GM12878 (cell line): Measurements from ENCODE around the gene PRDM16. TPM values are rescaled to one million over a fixed set of nuclear protein-coding genes. Genes with fewer than 3 reads are reported as not detected.

Experiments used
- ATAC-seq: fragments of 200-7000 bp; cut with Tn5 transposase; 3 replicates; pipeline ENCODE4 v1.9.1; 2020; ENCODE audit warnings: mild to moderate bottlenecking, moderate library complexity
- BruUV-seq: library from RNA; stranded (reverse); fragments of 400-500 nt; replicated peaks from 2 replicates; lab custom pipeline; 2021; lab: Mats Ljungman, UMichigan
- CTCF ChIA-PET: fragments of 300-600 bp; sonication (Branson Sonifier 250); formaldehyde crosslinking; extraction: SDS; loops from one replicate; lab custom pipeline; 2021; ENCODE audit warnings: inconsistent platforms; lab: Yijun Ruan, JAX
- POLR2A ChIA-PET: fragments of 350-600 bp; formaldehyde crosslinking; extraction: SDS; loops from one replicate; lab custom pipeline; 2021; ENCODE audit warnings: inconsistent platforms; lab: Charles Lee
- RAD21 ChIA-PET: fragments of 300-600 bp; sonication (Branson Sonifier 250); formaldehyde crosslinking; loops from one replicate; lab custom pipeline; 2023; ENCODE audit warnings: antibody characterized with exemption; ENCODE audit not compliant: unreplicated experiment; lab: Charles Lee
- SMC1A ChIA-PET: fragments of 300-600 bp; sonication (Branson Sonifier 250); formaldehyde crosslinking; loops from one replicate; lab custom pipeline; 2023; ENCODE audit not compliant: unreplicated experiment, uncharacterized antibody; lab: Charles Lee
- DNase-seq: peaks from one replicate; pipeline ENCODE4 v3.0.0-alpha.2; 2011; ENCODE audit warnings: low read depth, low spot score
- FAIRE-seq: peaks from 3 replicates; lab custom pipeline; 2011; peaks lifted over from hg19 to GRCh38; lab: Jason Lieb, UNC
- H2AFZ ChIP-seq: 2 replicates; pipeline ENCODE4 v1.6.0; 2011; ENCODE audit warnings: low read depth, low read length, control low read depth; ENCODE audit not compliant: control insufficient read depth
- H3K27ac ChIP-seq: 2 replicates; pipeline ENCODE4 v1.5.1; 2011; ENCODE audit warnings: control low read depth; ENCODE audit not compliant: control insufficient read depth, insufficient read depth
- H3K27me3 ChIP-seq, 2 experiments: replicated peaks in 1 of 2; 2 replicates each; pipeline versions ENCODE4 v1.6.0 to v1.6.1; 2011; ENCODE audit warnings: low read length in 1 of 2; ENCODE audit not compliant: control insufficient read depth in 2 of 2, insufficient read depth in 2 of 2
- H3K36me3 ChIP-seq, 2 experiments: 2 replicates each; pipeline ENCODE4 v1.5.1; 2011; ENCODE audit warnings: low read length in 1 of 2; ENCODE audit not compliant: control insufficient read depth in 2 of 2, insufficient read depth in 2 of 2
- H3K4me1 ChIP-seq: 2 replicates; pipeline ENCODE4 v1.6.1; 2011; ENCODE audit warnings: mild to moderate bottlenecking, low read length, moderate library complexity, mixed read lengths; ENCODE audit not compliant: control insufficient read depth, insufficient read depth
- H3K4me2 ChIP-seq: 2 replicates; pipeline ENCODE4 v1.6.0; 2011; ENCODE audit warnings: control low read depth; ENCODE audit not compliant: control insufficient read depth, insufficient read depth
- H3K4me3 ChIP-seq: fragments of 200-600 bp; sonication (generic); 2 replicates; pipeline ENCODE4 v1.5.1; 2016
- H3K79me2 ChIP-seq: 2 replicates; pipeline ENCODE4 v1.6.0; 2011; ENCODE audit warnings: low read length; ENCODE audit not compliant: control insufficient read depth, insufficient read depth
- H3K9ac ChIP-seq: 2 replicates; pipeline ENCODE4 v1.8.0; 2011; ENCODE audit warnings: low read length, control low read depth, mixed read lengths; ENCODE audit not compliant: control insufficient read depth, insufficient read depth
- H3K9me3 ChIP-seq: replicated peaks from 3 replicates; pipeline ENCODE4 v1.5.1; 2011; ENCODE audit warnings: mild to moderate bottlenecking, low read length; ENCODE audit not compliant: control insufficient read depth, insufficient read depth
- H4K20me1 ChIP-seq: 2 replicates; pipeline ENCODE4 v1.6.0; 2011; ENCODE audit not compliant: control insufficient read depth, insufficient read depth
- CEBPB ChIP-seq, 2 experiments: fragments of 150-350 bp in 1 of 2; IDR thresholded peaks; 2 replicates each; pipeline ENCODE4 v1.6.1; 2012 to 2014; ENCODE audit warnings: low read depth in 2 of 2, low read length in 2 of 2, borderline replicate concordance in 1 of 2, inconsistent platforms in 1 of 2
- FOS ChIP-seq: IDR thresholded peaks from 3 replicates; pipeline ENCODE4 v1.6.1; 2011; ENCODE audit warnings: borderline replicate concordance; ENCODE audit not compliant: insufficient read length; ENCODE audit errors: extremely low read depth
- MTA3 ChIP-seq: IDR thresholded peaks from 2 replicates; pipeline ENCODE4 v1.6.1; 2012; ENCODE audit warnings: low read length, inconsistent platforms, borderline replicate concordance
- NFXL1 ChIP-seq: fragments of 450-650 bp; IDR thresholded peaks from 2 replicates; pipeline ENCODE4 v1.6.1; 2017; ENCODE audit warnings: antibody characterized with exemption, mild to moderate bottlenecking, borderline replicate concordance
- RAD51 ChIP-seq: fragments of 450-650 bp; IDR thresholded peaks from 2 replicates; pipeline ENCODE4 v1.6.1; 2016; ENCODE audit warnings: moderate library complexity, mild to moderate bottlenecking, inconsistent platforms
- RCOR1 ChIP-seq: conservative IDR thresholded peaks from 2 replicates; pipeline ENCODE4 v1.6.1; 2012; ENCODE audit warnings: low read depth, low read length, improper control_type of control experiment
- SMARCA5 ChIP-seq: fragments of 450-650 bp; IDR thresholded peaks from 2 replicates; pipeline ENCODE4 v1.6.1; 2017; ENCODE audit warnings: mild to moderate bottlenecking
- SREBF1 ChIP-seq: IDR thresholded peaks from 2 replicates; pipeline ENCODE4 v1.6.1; 2012; ENCODE audit warnings: mild to moderate bottlenecking, low read length
- SREBF2 ChIP-seq: IDR thresholded peaks from 2 replicates; pipeline ENCODE4 v1.6.1; 2012; ENCODE audit warnings: mild to moderate bottlenecking, low read length
- ZNF24 ChIP-seq: fragments of 450-650 bp; IDR thresholded peaks from 2 replicates; pipeline ENCODE4 v1.6.1; 2017; ENCODE audit warnings: antibody characterized with exemption, mild to moderate bottlenecking
- ZSCAN29 ChIP-seq: fragments of 450-650 bp; IDR thresholded peaks from 2 replicates; pipeline ENCODE4 v1.6.1; 2017; ENCODE audit warnings: mild to moderate bottlenecking, moderate library complexity
- WGBS: methylation state at CpG from one replicate; pipeline ENCODE4 v1.1.6; 2016; ENCODE audit warnings: low lambda C conversion rate; ENCODE audit not compliant: insufficient replicate concordance, insufficient coverage; ENCODE audit errors: missing lambda C conversion rate; 5-methylcytosine and 5-hydroxymethylcytosine counted together
- in situ Hi-C: fragments of 300-500 bp; cut with MboI; formaldehyde crosslinking; loops from 9 replicates; pipeline ENCODE4 v1.14.3; 2018; ENCODE audit warnings: mixed read lengths
- intact Hi-C: fragments of 100-400 bp; cut with micrococcal nuclease; formaldehyde crosslinking; loops from one replicate; pipeline ENCODE4 v1.14.2; 2022; ENCODE audit not compliant: unreplicated experiment
- polyA plus RNA-seq, 11 experiments: library from polyadenylated mRNA; depleted of rRNA in 4 of 11; unstranded in 6 of 11; stranded (reverse) in 5 of 11; fragments of >200 nt; fragmentation: Nextera tagmentation in 4 of 11; fragmentation: Illumina TruSeq in 1 of 11; extraction: Ambion mirVana in 4 of 11; extraction: Trizol in 1 of 11; gene quantifications; 1 replicate in 1 of 11; 2 replicates in 10 of 11; pipeline versions ENCODE4 v1.2.1 to v1.2.3, GENCODE V29; 2011 to 2016; ENCODE audit warnings: inconsistent platforms in 2 of 11, missing spikeins in 2 of 11, low read depth in 1 of 11
- total RNA-seq, 4 experiments: library from RNA; depleted of rRNA in 3 of 4; stranded (reverse); fragments of >200 nt in 3 of 4; fragmentation: Illumina TruSeq in 1 of 4; extraction: Trizol in 1 of 4; gene quantifications; 2 replicates each; pipeline versions ENCODE4 v1.2.1 to v1.2.3, GENCODE V29; 2013 to 2021
- TF ChIP-seq, protein P1 (sequence below): fragments of 150-350 bp; IDR thresholded peaks from 2 replicates; pipeline ENCODE4 v1.6.1; 2014; ENCODE audit warnings: mild to moderate bottlenecking, low read depth, low read length
- TF ChIP-seq, protein P2 (sequence below): fragments of 450-650 bp; IDR thresholded peaks from 2 replicates; pipeline ENCODE4 v1.6.1; 2017; ENCODE audit warnings: antibody characterized with exemption, mild to moderate bottlenecking, moderate library complexity

Gene PRDM16
- total and polyA plus RNA-seq, 10 of the 15 experiments (the other 5 are each of a cell fraction or from before 2014, with no cell fraction given), result 0.03 TPM; not detected in 9

DNA sequence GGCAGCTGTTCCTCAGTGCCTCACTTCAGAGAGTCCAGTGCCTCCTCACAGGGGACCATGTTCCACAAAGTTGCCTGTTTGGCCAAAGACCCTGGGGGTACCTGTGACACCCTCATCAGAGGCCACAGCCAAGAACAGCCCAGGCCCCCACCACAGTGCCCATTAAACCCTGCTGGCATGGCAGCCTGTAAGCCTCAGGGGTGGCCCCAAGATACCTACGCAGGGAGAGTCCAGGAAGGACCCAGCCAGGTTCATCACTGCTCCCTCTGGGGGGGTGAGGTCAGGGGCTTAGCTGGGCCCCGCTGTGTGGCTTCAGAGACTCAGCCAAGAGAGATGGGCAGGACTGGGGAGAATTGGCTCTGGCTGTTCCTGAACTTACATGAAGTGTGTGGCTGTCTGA lies 19.1 kb upstream of the PRDM16 start:
- Histone ChIP-seq H3K9me3 (no peaks in the 10 kb centered on the region), H3K4me3 (no peak overlapping the region), H3K4me1 (no peaks in the 10 kb centered on the region), H4K20me1 (no peaks in the 10 kb centered on the region), H3K4me2 (no peak overlapping the region), H2AFZ (no peak overlapping the region), H3K36me3 (no peaks in the 10 kb centered on the region), H3K9ac (no peak overlapping the region), H3K27me3 (no peaks in the 10 kb centered on the region), H3K79me2 (no peaks in the 10 kb centered on the region), H3K27ac (no peak overlapping the region)
- 0% methylated on average over 2 of the region's 2 CpGs for WGBS
- TF ChIP-seq SREBF2, result no peak
- no peak for TF ChIP-seq SREBF1
- TF ChIP-seq, protein P1, sequence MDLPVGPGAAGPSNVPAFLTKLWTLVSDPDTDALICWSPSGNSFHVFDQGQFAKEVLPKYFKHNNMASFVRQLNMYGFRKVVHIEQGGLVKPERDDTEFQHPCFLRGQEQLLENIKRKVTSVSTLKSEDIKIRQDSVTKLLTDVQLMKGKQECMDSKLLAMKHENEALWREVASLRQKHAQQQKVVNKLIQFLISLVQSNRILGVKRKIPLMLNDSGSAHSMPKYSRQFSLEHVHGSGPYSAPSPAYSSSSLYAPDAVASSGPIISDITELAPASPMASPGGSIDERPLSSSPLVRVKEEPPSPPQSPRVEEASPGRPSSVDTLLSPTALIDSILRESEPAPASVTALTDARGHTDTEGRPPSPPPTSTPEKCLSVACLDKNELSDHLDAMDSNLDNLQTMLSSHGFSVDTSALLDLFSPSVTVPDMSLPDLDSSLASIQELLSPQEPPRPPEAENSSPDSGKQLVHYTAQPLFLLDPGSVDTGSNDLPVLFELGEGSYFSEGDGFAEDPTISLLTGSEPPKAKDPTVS, result no peak
- TF ChIP-seq NFXL1, result no peak
- no peak for TF ChIP-seq FOS
- TF ChIP-seq CEBPB (IDR thresholded peaks at IDR 0.05; ENCODE audit: borderline replicate concordance in 1 of 2, low read depth in 2 of 2, low read length in 2 of 2), result no peak
- ChIA-PET CTCF (no interaction called here), RAD21 (no interaction called here), POLR2A (no interaction called here), SMC1A (no interaction called here)
- FAIRE-seq (no peak), DNase-seq (no peak), ATAC-seq (no peak)
- no TSS peak for BruUV-seq
- intact Hi-C loops, result no loop called here
- in situ Hi-C loops, result no loop called here

DNA sequence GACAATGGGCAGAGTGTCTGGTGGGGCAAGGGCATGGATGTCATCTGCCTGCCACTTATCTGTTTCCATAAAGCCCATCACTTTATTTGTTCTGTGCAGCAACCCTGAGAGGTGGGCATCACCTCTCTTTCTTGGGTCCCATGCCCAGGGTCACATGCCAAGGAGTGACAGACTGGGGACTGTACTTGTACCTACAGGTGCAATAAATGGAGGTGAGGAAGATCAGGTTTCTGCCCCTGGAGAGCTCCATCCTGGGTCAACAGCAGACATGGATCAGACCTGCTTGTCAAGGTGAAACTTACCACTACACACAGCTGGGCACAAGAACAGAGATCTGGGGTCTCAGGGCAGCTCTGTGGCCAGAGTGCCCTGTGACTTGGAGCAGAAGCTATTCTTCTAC lies 18.4 kb upstream of the PRDM16 start:
- DNase-seq, result no peak
- intact Hi-C loops, result no loop called here
- RAD21 ChIA-PET, result no interaction called here

More for the DNA sequence above, 18.4 kb upstream of the PRDM16 start:
- POLR2A ChIA-PET, result no interaction called here
- H3K4me1 ChIP-seq, result no peaks in the 10 kb centered on the region
- no peaks in the 10 kb centered on the region for H3K79me2 ChIP-seq
- ATAC-seq (no peak), FAIRE-seq (no peak)
- H3K27ac ChIP-seq, result no peak overlapping the region
- no peaks in the 10 kb centered on the region for H4K20me1 ChIP-seq
- H3K36me3 ChIP-seq, result no peaks in the 10 kb centered on the region
- no peak overlapping the region for H3K4me3 ChIP-seq
- H3K27me3 ChIP-seq, result no peaks in the 10 kb centered on the region
- CTCF ChIA-PET, result no interaction called here
- no TSS peak for BruUV-seq
- TF ChIP-seq RCOR1 (no peak), MTA3 (no peak), RAD51 (no peak), ZSCAN29 (no peak), SMARCA5 (no peak), NFXL1 (no peak), ZNF24 (no peak)
- TF ChIP-seq, protein P2, sequence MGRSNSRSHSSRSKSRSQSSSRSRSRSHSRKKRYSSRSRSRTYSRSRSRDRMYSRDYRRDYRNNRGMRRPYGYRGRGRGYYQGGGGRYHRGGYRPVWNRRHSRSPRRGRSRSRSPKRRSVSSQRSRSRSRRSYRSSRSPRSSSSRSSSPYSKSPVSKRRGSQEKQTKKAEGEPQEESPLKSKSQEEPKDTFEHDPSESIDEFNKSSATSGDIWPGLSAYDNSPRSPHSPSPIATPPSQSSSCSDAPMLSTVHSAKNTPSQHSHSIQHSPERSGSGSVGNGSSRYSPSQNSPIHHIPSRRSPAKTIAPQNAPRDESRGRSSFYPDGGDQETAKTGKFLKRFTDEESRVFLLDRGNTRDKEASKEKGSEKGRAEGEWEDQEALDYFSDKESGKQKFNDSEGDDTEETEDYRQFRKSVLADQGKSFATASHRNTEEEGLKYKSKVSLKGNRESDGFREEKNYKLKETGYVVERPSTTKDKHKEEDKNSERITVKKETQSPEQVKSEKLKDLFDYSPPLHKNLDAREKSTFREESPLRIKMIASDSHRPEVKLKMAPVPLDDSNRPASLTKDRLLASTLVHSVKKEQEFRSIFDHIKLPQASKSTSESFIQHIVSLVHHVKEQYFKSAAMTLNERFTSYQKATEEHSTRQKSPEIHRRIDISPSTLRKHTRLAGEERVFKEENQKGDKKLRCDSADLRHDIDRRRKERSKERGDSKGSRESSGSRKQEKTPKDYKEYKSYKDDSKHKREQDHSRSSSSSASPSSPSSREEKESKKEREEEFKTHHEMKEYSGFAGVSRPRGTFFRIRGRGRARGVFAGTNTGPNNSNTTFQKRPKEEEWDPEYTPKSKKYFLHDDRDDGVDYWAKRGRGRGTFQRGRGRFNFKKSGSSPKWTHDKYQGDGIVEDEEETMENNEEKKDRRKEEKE, result no peak
- in situ Hi-C loops, result no loop called here
- no peaks in the 10 kb centered on the region for H3K9me3 ChIP-seq
- SMC1A ChIA-PET, result no interaction called here
- H3K4me2 ChIP-seq, result no peak overlapping the region
- H3K9ac ChIP-seq, result no peak overlapping the region
- no peak overlapping the region for H2AFZ ChIP-seq
